NCI-H2196 (cell line): ENCODE data around the gene AIM2.
"Not testable (repeated sequence)": the region's sequence is repeated elsewhere in the genome, so short reads cannot be mapped to it uniquely, and the experiment has no call there.

Source experiments
- DNase-seq: peaks from one replicate; lab custom pipeline; 2025; ENCODE audit not compliant: unreplicated experiment; lab: John Stamatoyannopoulos, UW

The AIM2 gene

DNA sequence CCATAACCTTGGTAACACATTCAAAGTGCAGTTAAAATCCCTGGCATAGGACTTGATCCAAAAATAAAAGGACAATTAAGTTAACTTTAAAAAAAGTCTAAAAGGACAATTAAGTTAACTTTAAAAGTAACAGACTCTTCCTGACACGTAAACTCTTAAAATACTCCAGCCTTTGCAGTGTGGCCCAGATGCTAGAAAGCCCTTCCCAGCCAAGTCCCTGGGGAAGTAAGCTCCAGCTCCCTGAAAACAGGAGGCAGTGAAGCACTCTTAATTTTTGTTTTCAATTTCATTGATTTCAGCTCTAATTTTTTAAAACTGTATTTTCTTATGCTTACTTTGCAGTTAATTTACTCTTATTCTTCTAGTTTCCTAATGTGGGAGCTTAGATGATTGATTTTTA is 5.1 kb upstream of the AIM2 start:
- DNase-seq = no peak

DNA sequence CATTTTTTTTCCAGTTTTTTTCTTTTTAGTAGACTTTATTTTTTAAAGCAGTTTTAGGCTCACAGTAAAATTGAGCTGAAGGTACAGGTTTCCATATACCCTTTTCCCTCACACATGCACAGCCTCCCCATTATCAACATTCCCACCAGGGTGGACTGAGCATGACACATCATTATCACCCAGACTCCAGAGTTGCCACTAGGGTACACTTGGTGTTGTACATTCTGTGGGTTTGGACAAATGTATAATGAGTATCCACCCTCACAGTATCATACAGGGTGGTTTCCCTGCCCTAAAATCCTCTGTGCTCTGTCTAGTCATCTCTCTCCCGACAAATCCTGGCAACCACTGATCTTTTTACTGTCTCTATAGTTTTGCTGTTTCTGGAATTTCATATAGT is 3.0 kb upstream of the AIM2 start:
- no peak for DNase-seq

DNA sequence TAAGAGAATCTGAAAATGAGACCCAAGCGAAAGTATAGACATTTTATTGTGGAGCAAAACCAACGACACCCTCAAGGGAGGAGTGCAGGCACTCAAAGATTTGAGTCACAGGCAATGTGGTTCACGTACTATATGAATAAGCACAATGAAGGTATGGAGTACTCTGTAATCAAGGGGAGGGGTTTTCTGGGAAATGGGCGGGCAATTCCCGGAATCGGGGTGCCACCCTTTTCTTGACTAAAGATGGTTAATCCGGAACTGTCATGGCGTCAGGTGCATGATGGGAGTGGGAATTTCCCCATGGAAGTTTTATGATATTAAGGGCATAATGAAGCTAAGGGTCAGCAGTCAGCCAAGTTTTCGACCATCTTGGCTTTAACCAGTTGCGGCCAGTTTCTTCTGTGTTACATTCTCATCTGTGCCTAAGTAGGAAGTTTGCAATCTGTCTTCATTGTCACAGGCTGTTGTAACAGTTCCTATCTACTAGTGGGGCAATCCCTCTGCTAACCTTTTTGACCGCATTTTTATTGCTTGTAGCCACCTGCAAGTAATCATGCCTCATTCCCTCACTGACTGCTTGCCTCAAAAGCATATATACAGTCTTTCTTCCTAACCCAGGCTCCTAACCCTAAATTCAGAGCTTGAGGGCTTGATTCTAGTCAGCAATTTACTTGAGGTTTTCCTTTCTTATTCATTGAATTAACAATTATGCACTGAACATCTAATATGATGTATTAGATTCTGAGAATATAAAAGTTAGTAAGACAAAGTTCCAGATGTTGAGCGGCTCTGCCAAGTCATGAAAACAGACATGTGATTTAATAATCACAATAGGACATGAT is 775 bp upstream of the AIM2 start:
- no peak for DNase-seq

DNA sequence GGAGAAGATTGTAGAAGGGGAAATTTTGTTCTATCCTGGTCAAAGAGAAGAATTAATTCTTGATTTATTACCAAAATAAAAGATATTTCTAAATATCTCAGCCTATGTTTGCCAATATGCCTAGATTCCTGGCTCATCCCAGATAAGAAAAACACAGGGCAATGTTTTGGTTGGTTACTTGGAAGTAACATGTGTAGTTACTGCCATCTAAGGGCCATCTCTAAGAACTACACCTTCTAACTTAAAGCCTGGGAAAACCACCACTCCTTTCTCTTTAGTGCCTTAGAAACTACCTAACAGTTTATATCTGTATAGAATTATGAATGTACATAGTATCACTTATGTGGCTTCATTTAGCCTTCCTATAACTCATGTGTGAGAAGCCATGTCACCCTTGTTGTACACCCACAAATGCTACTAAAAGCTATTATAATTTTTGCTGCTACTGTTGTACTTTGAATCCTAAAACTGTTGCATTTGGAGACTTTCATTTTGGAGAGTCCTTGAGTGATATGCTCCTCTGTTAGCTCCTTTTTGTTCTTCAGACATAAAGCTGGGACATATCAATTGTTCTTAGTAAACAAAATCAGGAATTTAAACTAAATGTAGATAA is 4.5 kb downstream of the AIM2 start:
- DNase-seq = peak; percentile 29

DNA sequence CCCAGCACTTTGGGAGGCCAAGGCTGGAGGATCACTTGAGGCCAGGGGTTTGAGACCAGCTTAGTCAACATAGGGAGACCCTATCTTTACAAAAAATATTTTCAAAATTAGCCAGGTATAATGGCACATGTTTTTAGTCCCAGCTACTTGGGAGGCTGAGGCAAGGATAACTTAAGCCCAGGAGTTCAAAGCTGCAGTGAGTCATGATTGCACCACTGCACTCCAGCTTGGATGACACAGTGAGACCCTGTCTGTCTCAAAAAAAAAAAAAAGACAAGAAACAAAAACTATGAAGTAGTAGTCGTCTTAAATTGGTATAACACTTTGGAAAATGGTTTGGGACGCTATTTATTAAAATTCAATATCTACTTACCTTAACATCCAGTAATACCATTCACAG is 7.7 kb downstream of the AIM2 start:
- DNase-seq = no peak

DNA sequence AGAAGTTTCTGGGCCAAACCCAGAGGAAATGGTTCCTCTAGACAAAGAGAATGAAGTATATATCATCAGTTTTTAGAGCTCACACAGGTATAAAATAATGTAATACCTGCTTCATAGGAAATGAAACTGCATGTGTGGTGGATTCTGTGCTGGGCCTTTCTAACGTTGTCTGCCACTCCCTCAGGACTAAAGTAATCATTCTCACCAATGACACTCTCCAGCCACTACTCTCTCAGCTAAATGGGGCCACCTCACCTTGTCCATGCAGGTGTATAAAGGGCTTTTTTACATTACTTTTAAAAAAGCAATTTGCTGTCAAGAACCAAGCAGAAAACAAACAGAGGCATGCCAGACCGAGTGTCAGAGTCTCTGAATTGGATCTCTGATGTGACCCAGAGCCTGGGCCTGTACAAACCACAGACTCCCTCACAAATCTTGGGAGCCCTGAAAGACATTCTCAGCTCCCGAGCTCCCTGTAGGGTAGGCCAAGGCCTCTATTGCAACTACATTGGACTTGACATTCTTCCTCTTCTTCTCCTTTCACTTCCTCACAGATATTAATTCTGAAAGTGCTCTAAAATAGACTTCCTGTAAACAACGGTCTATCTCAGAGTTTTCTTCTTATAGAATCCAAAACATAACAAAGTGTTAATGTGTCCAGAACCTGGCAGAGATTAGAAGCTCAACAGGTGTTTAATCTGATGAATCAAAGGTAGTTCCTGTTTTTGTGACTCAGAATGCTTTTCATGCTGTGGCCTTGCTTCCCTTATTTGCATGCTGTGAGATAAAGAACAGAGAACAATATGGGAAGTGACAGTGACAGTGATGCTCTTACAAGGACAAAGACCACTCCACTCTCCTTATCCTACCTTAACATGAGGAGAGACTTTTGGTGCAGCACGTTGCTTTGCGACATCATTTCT is 8.6 kb downstream of the AIM2 start:
- DNase-seq = no peak

DNA sequence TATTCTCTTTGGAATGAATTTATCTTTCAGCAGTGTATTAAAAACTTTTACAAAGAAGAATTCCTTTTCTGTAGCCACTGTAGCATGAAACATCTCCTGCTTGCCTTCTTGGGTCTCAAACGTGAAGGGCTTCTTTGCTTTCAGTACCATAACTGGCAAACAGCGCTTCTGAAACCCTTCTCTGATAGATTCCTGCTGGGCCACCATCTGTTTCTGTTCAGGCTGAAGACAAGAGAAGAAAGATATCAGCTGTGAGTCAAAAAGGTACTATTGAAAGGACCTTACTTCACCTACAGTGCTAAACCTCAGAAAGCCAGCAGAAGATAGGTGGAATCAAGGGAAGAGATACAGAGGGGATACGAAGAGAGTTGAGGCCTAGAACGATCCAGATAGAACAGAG is 10.5 kb downstream of the AIM2 start:
- DNase-seq = no peak

DNA sequence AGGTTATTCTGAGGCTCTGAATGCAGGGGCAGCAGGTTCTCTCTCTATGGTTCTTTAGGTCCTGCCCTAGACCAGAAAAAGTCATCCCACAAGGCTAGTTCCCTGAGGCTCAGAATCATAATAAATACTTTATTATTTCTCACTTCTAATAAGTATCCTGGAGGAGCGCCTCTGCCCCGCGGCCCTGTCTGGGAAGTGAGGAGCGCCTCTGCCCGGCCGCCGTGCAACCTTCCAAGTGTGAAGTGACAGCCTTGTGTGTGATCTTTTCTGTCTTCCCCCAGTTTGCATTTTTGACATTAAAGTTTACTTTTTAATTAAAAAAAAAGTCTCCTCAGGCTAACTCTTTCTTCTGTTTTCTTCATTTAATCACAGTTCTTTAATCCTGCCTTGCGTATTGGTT is 11.5 kb downstream of the AIM2 start:
- no peak for DNase-seq

DNA sequence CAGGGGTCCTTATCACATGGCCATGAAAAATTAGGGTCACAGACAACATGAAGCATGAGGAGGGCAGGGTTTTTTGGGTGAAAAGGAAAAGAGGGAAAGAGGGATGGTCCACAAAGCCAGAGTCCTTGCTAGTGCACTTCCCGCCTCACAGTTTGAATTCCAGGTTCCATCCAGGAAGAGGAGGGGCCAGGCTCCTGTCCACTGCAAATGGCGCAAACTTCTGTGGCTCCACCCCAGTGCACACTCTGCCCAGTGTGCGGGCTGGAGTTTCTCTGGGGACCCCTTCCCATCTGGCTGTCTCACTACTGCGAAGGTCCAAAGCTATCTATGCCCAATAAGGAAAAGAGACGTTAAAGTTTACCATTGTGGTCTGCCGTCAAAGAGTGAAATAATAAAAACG is 17.8 kb downstream of the AIM2 start:
- no peak for DNase-seq

DNA sequence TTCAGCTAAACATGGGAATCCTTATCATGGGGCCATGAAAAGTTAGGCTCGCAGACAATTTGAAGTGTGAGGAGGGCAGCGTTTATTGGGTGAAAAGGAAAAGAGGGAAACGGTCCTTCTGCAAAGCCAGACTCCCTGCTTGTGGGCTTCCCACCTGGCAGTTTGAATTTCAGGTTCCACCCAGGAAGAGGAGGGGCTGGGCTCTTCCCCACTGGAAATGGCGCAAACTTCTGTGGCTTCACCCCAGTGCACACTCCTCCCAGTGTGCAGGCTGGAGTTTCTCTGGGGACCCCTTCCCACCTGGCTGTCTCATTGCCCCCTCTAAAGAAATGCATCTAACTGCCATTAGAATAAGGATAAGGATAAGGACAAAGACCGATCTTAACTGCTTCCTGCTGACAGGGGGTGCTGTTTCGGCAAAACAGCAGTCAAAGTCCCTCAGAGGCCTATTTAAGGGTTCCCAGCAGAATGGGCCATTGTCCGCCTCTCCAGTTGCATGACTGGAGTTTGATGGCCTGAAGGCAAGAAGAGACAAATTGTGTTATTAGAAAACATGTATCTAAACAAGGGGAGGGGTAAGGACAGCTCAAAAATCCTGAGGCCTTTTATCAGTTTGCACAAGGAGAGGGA is 20.4 kb downstream of the AIM2 start:
- DNase-seq = no peak

DNA sequence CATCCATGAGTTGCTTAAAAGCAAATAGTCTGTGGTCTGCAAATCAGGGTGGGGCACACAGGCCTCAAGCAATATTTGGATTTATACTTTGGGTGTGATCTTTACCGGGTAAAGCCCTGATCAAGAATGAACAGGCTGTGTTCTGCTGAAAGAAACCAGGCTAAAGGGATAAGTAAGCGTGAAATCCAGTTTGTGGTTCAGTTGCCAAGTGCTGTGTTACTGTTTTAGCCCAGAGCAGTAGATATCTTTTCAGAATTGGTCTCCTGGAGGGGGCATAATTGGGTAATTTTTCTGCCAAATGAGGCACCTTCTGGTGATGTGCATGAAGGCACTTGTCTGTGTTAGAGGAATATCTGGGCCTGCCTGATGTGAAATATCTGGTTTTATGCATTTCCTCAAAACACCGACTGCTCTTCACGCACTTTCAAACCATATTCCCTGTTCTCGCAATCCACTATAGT is 21.4 kb downstream of the AIM2 start:
- DNase-seq = no peak

DNA sequence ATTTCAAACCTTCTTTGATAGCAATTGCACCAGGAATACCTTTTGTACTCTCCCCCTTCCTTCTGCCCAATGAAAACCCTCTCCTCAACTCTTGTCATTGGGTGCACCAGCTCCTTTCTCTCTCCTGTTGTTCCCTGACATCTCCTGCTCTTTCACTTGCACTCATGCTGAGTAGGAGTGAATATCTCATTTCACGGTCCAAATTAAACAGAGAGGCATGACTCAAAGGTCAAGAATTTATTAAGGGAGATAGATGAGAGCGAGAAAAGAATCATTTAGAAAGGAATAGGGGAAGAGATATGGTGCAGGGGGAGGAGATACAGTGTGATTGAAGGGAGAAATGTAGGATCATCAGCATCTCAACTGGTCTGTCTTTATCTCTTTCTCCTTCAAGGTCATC is 22.1 kb downstream of the AIM2 start:
- no peak for DNase-seq

DNA sequence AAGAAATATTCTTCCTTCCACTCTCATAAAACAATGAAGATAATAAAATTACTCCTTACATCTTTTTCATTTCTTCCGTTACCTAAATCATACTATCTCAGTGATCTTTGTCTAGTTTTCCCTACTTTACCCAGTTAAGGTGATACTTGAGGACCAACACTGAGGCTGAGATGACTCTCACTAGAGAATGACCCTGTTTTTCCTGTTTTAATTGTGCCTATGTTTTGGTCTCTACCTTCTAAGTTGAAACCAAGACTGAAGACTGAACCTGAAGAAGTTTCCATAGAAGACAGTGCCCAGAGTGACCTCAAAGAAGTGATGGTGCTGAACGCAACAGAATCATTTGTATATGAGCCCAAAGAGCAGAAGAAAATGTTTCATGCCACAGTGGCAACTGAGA is 25.1 kb downstream of the AIM2 start:
- no peak for DNase-seq

DNA sequence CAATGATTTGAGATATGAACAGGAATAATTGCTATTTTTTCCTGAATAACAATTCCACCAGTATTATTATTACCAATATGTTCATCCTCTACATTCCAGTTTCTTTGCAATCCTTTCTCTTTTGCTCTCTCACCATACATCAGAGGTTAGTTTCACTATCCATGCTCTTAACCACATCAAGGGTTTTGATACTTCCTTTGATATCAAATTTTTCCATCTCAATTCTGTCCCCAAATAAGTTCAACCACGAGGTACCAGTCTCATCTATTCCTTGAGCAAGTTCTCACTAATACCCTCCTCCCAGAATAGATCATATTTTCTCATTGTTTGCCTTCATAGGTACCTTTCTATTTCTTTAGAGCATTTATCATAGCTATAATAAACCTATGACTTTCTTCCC is 30.1 kb downstream of the AIM2 start:
- not testable (repeated sequence) for DNase-seq

DNA sequence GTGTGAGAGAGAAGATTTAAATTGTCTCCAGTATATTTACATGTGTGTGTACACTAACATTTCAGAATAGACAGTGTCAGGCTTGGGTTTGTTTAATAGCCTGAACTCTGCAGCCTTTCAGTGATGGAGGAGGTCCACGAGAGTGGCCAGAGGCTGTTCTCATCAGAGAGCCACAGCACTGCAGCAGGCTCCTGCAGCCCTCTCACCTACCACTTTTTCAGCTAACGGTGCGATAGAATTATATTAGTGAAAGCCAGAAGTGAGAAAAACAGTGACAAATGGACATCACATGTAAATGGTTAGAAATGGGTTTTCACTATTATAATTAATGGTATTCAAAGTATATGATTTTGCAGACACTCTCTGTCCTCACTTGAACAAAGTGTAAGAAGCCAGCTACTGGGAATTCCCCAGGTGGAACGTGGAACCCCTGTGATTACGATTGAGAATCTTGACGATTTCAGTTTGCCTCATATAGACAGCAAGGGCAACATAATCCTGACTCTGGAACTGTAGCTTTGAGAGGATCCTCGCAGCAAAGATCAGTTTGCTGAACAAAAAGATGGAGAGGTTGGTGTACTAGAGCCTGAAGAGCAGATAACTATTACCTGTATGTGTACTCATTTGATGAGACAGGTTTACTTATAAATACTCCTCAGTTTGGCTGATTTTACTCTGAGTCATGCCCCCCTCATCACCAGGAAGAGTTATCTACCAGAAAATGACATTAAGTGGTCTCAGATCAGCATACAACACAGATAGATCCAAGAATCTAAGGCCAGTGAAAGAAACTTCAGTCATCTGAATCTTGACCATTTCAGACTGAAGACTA is 35.5 kb downstream of the AIM2 start:
- no peak for DNase-seq

DNA sequence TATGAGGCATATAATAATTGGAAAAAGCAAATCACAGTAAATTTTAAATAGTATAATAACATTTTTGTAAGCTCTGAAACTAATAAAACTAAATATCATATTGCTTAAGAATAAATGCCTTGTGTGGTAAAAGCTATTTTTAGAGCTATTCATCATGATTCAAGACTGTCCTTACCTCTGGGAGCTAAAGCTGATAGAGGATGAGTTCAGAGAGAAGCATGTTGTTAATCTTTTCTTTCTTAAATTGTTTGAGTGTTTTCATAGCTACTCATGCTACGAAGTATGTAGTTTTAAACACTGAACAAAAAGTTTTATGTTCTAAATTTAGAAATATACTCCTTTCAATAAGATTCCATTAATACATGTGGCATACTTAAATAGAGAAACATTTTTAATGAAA is 36.4 kb downstream of the AIM2 start:
- no peak for DNase-seq

DNA sequence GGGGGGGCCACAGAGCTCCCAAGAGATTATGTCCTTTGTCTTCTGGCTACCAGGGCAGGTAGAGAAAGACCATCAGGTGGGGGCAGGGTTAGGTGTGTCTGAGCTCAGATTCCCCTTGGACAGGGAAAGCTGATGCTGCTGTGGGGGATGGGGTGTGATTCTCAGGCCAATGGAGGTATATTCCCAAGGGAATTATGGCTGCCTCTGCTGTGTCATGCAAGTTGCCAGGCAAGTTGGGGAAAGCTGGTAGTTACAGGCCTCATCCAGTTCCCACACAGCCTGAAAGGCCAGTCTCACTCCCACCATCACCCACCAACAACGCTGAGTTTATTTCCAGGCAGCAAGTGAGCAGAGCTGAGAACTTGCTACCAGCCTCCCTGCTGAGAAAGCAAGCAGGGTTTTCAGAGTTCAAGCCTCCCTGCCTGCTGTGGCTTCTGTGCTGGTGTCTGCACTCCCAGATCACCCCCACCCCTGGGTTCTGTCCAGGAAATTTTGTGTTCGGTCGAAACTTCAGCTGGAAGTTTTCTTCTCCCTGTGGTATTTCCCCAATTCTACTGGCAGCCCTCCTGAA is 45.6 kb downstream of the AIM2 start:
- no peak for DNase-seq

DNA sequence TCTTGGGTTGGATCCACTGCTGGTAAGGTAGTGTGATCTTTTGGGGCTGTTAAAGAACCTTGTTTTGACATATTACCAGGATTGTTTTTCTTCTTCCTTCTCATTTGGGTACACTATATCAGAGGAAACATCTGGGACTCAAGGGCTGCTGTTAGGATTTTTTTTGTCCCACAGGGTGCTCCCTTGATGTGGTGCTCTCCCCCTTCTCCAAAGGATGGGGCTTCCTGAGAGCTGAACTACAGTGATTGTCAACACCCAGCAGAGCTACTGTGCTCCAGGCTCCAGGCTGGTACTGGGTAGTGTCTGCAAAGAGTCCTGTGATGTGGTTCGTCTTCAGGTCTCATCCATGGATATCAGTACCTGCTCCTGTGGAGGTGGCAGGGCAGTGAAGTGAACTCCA is 46.3 kb downstream of the AIM2 start:
- DNase-seq = no peak

DNA sequence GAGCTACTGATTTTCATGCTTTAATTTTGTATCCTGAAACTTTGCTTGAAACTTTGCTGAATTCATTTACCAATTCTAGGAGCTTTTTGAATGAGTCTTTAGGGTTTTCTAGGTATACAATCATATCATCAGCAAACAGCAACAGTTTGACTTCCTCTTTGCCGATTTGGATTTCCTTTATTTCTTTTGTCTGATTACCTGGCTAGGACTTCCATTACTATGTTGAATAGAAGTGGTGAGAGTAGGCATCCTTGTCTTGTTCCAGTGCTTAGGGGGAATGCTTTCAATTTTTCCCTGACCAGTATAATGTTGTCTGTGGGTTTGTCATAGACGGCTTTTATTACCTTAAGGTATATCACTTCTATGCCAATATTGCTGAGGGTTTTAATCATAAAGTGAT is 49.7 kb downstream of the AIM2 start:
- not testable (repeated sequence) for DNase-seq

DNA sequence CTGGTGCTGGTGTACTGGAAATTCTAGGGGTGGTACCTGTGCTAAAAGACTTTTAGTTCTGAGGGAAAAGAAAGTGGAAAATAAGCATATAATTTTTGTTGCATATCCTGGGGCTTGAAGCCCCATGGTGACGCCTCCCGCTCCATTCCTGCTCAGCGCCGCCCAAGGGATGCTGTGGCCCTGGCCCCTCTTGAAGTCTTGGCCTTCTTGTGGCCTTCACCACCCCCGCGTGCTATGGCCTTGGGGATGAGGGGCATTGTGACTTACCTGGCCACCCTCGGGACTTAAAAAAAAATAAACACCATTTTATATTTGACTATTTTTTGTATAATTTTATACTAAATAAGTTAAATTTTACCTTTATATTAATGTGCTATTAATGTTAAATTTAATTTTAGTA is 51.5 kb downstream of the AIM2 start:
- DNase-seq = no peak
